GM12873 (cell line): ENCODE results near the gene SLCO6A1.

Source experiments
- TF ChIP-seq, protein P1 (sequence below): IDR thresholded peaks from 2 replicates; pipeline ENCODE4 v1.5.1; 2012; ENCODE audit warnings: low read depth, mild to moderate bottlenecking, moderate library complexity, low read length, control low read depth; ENCODE audit not compliant: insufficient read depth; ENCODE audit errors: missing control alignments

SLCO6A1 gene

DNA sequence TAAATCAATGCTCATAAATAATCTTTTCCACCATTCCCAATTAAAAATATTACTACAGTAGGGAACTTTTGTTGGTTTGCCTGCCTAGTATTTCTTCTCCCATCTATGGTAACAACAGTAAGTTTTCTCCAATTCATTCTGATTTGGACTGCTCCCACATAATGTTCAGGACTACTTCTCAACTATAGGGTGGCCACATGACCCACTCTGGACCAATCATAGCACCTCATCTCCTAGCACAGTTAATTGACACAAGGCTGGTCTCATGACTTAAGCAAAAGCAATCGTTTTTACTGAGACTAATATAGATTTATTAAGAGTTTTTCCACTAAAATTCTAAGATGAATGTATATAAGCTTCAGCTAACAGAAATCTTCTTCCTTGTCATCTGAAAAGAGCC is 28.7 kb upstream of the SLCO6A1 start:
- TF ChIP-seq, protein P1, sequence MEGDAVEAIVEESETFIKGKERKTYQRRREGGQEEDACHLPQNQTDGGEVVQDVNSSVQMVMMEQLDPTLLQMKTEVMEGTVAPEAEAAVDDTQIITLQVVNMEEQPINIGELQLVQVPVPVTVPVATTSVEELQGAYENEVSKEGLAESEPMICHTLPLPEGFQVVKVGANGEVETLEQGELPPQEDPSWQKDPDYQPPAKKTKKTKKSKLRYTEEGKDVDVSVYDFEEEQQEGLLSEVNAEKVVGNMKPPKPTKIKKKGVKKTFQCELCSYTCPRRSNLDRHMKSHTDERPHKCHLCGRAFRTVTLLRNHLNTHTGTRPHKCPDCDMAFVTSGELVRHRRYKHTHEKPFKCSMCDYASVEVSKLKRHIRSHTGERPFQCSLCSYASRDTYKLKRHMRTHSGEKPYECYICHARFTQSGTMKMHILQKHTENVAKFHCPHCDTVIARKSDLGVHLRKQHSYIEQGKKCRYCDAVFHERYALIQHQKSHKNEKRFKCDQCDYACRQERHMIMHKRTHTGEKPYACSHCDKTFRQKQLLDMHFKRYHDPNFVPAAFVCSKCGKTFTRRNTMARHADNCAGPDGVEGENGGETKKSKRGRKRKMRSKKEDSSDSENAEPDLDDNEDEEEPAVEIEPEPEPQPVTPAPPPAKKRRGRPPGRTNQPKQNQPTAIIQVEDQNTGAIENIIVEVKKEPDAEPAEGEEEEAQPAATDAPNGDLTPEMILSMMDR = no peak

DNA sequence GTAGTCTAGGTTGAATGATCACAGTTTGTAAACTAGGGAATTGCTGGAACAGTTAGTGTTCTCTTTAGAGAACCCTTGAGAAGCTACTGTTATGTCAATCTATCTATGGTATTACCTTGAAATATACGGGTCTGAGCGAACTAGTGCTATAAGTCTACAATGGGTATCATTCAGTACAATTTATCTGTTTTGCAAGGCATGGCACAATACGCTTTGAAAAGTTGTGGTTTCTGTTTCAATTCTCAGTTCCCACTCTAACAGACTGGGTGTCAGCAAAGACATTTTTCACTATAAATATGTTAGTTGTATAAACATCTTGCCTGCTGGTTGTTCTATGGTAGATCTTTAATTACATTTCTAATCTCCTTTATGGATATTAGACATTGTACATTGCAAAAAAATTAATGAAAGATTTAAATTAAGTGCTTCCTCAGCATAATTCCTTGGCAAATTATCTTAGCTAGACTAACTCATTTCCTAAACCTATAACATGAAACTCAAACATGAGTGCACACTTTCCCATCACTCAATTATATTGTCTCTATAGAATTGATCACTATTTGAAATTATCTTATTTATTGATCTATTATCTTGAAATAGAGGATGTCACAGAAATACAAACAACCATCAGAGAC is 24.9 kb upstream of the SLCO6A1 start:
- TF ChIP-seq, protein P1 = no peak

DNA sequence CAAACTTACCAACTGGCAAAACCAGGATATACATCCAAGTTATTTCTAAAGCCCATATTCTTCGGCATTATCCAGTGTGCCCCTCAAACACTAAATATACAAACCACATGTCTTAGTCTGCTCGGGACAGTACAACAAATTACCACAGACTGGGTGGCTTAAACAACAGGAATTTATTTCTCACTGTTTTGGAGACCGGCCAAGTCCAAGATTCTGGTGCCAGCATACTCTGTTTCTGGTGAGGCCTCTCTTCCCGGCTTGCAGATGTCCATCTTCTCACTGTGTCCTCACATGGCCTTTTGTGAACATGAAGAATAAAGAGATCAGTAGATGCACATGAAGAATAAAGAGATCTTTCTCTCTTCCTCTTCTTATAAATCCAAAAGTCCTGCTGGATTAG is 12.9 kb upstream of the SLCO6A1 start:
- TF ChIP-seq, protein P1 = no peak

DNA sequence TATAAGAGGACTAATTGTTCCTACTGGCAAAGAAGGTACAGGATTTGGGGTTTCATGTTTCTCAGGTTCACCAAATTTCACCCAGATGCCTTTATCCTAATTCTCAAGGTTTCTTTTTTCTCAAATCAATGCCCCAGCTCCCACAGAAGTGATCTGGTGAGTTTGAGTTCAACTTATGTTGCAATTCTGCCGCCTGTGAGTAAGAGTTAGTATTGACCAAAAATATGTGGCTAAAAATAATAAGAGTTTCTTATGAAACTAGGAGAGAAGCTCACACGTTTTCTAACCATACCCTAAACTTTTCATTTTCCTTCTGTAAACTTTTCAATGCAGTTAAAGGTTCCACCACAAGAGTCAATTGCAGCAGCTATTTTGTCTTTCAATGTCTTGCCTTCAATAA is 15.1 kb downstream of the SLCO6A1 start:
- TF ChIP-seq, protein P1 = no peak

DNA sequence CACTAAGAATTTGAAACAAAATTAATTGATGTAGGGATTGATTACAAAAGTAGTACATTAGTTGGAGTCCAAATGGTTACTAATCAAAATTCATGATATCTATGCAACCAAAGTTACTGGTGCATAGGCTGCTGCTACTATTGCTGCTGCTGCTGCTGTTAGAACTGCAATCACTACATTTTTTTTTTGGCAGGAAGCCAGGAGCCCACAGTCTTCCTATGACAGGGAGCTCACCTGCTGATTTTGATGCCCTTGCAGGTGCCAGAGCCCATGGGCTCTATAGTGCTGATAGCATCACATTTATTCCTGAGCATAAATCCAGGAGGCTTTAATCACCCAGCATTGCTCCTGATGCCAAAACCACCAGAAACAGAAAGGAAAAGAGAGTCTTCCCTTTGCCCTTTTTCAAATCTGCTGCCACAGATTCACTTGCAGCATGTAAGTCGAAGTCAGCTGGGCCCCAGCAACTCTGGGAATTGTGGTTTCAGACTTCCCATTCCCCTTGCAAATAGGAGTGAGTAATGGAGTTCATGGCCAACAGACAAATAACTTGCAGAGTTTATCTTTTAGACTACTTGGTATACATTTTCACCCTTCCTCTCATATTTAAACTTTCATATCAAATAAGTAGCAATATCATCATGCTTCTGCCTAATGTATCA is 17.6 kb downstream of the SLCO6A1 start:
- TF ChIP-seq, protein P1 = no peak

DNA sequence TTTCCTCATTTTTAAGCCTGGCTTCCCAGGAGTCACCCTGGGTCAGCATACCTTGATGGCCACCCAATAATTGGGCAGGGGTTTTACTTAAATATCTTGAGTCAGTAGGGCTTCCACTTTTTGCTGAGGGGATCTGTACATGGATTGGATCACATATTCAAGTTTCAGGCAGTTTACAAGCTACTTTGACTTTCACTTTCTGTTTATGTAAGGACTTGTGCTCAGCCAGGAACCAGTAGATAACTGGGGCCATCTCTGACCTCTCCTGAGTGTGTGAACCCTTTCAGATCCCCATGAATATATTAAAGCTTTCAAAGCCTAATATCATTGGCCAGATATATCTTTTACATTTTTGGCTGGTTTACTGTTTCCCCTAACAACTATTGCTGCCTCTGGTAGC is 45.1 kb downstream of the SLCO6A1 start:
- TF ChIP-seq, protein P1 = no peak

DNA sequence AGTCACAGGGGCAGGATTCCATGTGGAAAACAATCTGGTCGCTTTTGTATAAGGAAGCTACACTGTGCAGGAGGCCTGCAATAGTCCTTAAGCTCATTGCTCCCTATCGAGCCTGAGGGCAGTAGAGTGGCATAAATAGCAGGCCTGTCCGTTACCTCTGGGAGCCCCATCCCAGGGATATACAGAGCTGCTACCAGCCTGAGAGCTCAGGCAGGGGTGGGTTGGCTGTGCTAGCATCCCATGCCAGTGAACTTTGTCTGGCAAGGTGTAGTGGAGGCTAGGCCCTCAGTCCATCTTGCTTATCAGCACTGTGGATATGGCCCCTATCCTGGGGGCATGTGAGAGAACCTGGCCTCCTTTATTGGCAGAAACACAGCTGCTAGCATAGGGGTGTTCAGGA is 47.7 kb downstream of the SLCO6A1 start:
- TF ChIP-seq, protein P1 = no peak
